ENCODE measurements around the gene CCL22.

DNA sequence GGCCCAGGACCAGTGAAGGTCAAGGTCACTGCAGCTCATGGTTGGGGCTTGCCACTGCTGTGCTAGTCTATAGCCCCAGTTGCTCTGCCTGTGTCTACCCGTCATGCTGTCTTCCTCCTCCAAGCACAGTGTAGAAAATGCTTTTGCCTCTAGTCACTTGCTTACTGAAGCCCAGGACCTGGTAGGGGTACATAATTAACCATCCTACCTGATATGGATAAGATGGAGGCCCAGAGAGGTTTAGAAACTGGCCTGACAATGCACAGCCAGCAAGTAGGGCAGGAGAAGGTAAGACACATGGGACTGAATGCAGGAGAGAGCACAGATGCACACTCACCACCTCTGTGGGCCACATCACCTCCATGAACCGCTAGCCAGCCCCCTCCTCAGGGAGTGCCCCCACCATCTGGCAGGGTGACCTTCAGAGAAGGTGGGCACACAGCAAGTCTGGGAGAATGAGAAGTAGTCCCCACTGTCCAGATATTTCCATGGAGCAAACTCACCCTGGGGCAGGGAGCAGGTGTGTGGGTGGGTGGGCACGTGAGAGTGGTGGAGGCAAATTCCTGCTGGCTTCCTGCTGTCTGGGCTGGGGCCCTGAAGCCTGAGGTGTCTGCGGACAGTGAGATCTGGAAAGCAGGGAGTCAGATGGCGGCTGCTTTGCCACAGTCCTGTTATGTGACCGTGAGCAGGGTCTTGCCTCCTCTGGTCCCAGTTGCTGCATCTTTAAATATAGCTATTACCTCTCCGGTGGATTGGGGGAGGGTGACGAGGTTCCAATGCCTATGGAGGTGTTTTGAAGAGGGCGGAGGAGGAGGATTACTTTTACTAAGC is 14.7 kb downstream of the CCL22 start:
- TF ChIP-seq, protein P1, sequence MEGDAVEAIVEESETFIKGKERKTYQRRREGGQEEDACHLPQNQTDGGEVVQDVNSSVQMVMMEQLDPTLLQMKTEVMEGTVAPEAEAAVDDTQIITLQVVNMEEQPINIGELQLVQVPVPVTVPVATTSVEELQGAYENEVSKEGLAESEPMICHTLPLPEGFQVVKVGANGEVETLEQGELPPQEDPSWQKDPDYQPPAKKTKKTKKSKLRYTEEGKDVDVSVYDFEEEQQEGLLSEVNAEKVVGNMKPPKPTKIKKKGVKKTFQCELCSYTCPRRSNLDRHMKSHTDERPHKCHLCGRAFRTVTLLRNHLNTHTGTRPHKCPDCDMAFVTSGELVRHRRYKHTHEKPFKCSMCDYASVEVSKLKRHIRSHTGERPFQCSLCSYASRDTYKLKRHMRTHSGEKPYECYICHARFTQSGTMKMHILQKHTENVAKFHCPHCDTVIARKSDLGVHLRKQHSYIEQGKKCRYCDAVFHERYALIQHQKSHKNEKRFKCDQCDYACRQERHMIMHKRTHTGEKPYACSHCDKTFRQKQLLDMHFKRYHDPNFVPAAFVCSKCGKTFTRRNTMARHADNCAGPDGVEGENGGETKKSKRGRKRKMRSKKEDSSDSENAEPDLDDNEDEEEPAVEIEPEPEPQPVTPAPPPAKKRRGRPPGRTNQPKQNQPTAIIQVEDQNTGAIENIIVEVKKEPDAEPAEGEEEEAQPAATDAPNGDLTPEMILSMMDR (IDR thresholded peaks at IDR 0.05): no peak
- TF ChIP-seq POLR2A (IDR thresholded peaks at IDR 0.05): no peak
